B cell (primary cell): ENCODE data around the gene SEZ6L. TPM values are rescaled to one million over a fixed set of nuclear protein-coding genes. Genes with fewer than 3 reads are reported as not detected.

Experiments
- ATAC-seq: fragments of 200-7000 bp; cut with Tn5 transposase; one replicate; pipeline ENCODE4 v1.10.0; 2021; ENCODE audit warnings: low read depth, mild to moderate bottlenecking, moderate number of reproducible peaks, moderate library complexity
- CTCF ChIA-PET: fragments of 350-600 bp; sonication (Branson Sonifier 250); formaldehyde crosslinking; loops from one replicate; lab custom pipeline; 2021; ENCODE audit warnings: antibody characterized with exemption, inconsistent platforms; lab: Charles Lee
- POLR2A ChIA-PET: fragments of 350-600 bp; sonication (Branson Sonifier 250); formaldehyde crosslinking; loops from one replicate; lab custom pipeline; 2021; ENCODE audit warnings: antibody characterized with exemption; lab: Charles Lee
- DNase-seq: peaks from one replicate; pipeline ENCODE4 v3.0.0; 2013
- H2AFZ ChIP-seq: 2 replicates; pipeline ENCODE4 v1.6.1; 2012; ENCODE audit warnings: mild to moderate bottlenecking, low read depth, low read length; ENCODE audit not compliant: insufficient read depth, poor library complexity, severe bottlenecking
- H3K27ac ChIP-seq, 2 donors: 1 replicate in 1 of 2; 2 replicates in 1 of 2; pipeline ENCODE4 v1.5.1; 2012 to 2013; ENCODE audit warnings: low read length in 2 of 2, mild to moderate bottlenecking in 2 of 2, moderate library complexity in 1 of 2
- H3K27me3 ChIP-seq, 4 experiments: fragments of 200-600 bp in 1 of 4; sonication (generic) in 1 of 4; replicated peaks in 1 of 4; 1 replicate in 2 of 4; 2 replicates in 2 of 4; pipeline versions ENCODE4 v1.6.1 to v1.7.0; 2013 to 2016; ENCODE audit warnings: low read length in 3 of 4, mild to moderate bottlenecking in 2 of 4, mixed read lengths in 1 of 4, moderate library complexity in 1 of 4; ENCODE audit not compliant: insufficient read depth in 4 of 4, control insufficient read depth in 3 of 4; ENCODE audit errors: control extremely low read depth in 1 of 4
- H3K36me3 ChIP-seq, 2 experiments: replicated peaks in 1 of 2; 1 replicate in 1 of 2; 2 replicates in 1 of 2; pipeline versions ENCODE4 v1.6.1 to v1.7.1; 2013; ENCODE audit warnings: low read length in 1 of 2; ENCODE audit not compliant: insufficient read depth in 2 of 2, control insufficient read depth in 1 of 2; ENCODE audit errors: control extremely low read depth in 1 of 2, extremely low read depth in 1 of 2
- H3K4me1 ChIP-seq, 2 donors: fragments of 200-600 bp in 1 of 2; sonication (generic) in 1 of 2; 1 replicate in 1 of 2; 2 replicates in 1 of 2; pipeline versions ENCODE4 v1.5.1 to v1.6.1; 2013 to 2017; ENCODE audit warnings: low read length in 2 of 2; ENCODE audit not compliant: control insufficient read depth in 2 of 2, insufficient read depth in 2 of 2
- H3K4me2 ChIP-seq: replicated peaks from 2 replicates; pipeline ENCODE3; 2012; ENCODE audit warnings: mild to moderate bottlenecking, low read depth, low read length; ENCODE audit not compliant: poor library complexity, severe bottlenecking
- H3K4me3 ChIP-seq, 5 experiments: fragments of 200-600 bp in 1 of 5; sonication (generic) in 1 of 5; 1 replicate in 3 of 5; 2 replicates in 2 of 5; pipeline versions ENCODE4 v1.5.1 to v1.7.0; 2011 to 2016; ENCODE audit warnings: low read length in 4 of 5, mild to moderate bottlenecking in 4 of 5, low read depth in 2 of 5, control low read depth in 1 of 5, moderate library complexity in 1 of 5; ENCODE audit not compliant: insufficient read depth in 1 of 5; ENCODE audit errors: control extremely low read depth in 1 of 5, extremely low read depth in 1 of 5
- H3K79me2 ChIP-seq: fragments of 200-600 bp; sonication (generic); one replicate; pipeline ENCODE4 v1.6.0; 2016; ENCODE audit warnings: low read length; ENCODE audit not compliant: control insufficient read depth, insufficient read depth
- H3K9ac ChIP-seq: fragments of 200-600 bp; sonication (generic); 2 replicates; pipeline ENCODE4 v1.6.1; 2017; ENCODE audit warnings: mild to moderate bottlenecking, low read length, moderate library complexity
- H3K9me3 ChIP-seq, 3 donors: one replicate each; pipeline versions ENCODE4 v1.6.1 to v1.7.1; 2013; ENCODE audit warnings: low read length in 2 of 3; ENCODE audit not compliant: control insufficient read depth in 2 of 3, insufficient read depth in 1 of 3; ENCODE audit errors: control extremely low read depth in 1 of 3
- H4K20me1 ChIP-seq: 2 replicates; pipeline ENCODE4 v1.6.0; 2012; ENCODE audit warnings: mild to moderate bottlenecking, low read length; ENCODE audit not compliant: insufficient read depth, control insufficient read depth, poor library complexity, severe bottlenecking
- H3K27ac Mint-ChIP-seq: one replicate; pipeline ENCODE4 v1.8.0; 2021; ENCODE audit warnings: mixed read lengths
- H3K27me3 Mint-ChIP-seq: one replicate; pipeline ENCODE4 v1.8.0; 2021; ENCODE audit warnings: mixed read lengths
- H3K4me1 Mint-ChIP-seq: one replicate; pipeline ENCODE4 v1.8.0; 2021; ENCODE audit warnings: mixed read lengths
- H3K4me3 Mint-ChIP-seq: one replicate; pipeline ENCODE4 v1.8.0; 2021; ENCODE audit warnings: mixed read lengths
- H3K9me3 Mint-ChIP-seq: one replicate; pipeline ENCODE4 v1.8.0; 2022; ENCODE audit warnings: mixed read lengths; ENCODE audit not compliant: insufficient read depth
- CTCF ChIP-seq: fragments of 200-600 bp; IDR thresholded peaks from one replicate; pipeline ENCODE4 v1.8.0; 2022; ENCODE audit warnings: antibody characterized with exemption, mild to moderate bottlenecking
- EZH2 ChIP-seq: IDR thresholded peaks from 2 replicates; pipeline ENCODE4 v1.6.1; 2012; ENCODE audit warnings: borderline replicate concordance, low read depth, mild to moderate bottlenecking, moderate library complexity, low read length; ENCODE audit not compliant: insufficient read depth, poor library complexity, severe bottlenecking
- WGBS: methylation state at CpG from one replicate; pipeline ENCODE4 v1.1.5; 2013; ENCODE audit warnings: missing lambda C conversion rate; ENCODE audit not compliant: insufficient coverage; 5-methylcytosine and 5-hydroxymethylcytosine counted together
- intact Hi-C: fragments of 100-400 bp; cut with micrococcal nuclease; formaldehyde crosslinking; loops from one replicate; pipeline ENCODE4 v1.10.0; 2022
- polyA plus RNA-seq: library from polyadenylated mRNA; depleted of rRNA; stranded (reverse); fragments of >200 nt; gene quantifications from 2 replicates; pipeline ENCODE4 v1.2.3, GENCODE V29; 2012
- total RNA-seq, 2 donors: library from RNA; stranded (reverse); fragments of 120-200 nt in 1 of 2; gene quantifications; 1 replicate in 1 of 2; 2 replicates in 1 of 2; pipeline versions ENCODE4 v1.2.3 to v1.2.4, GENCODE V29; 2013 to 2022

Gene SEZ6L
- total and polyA plus RNA-seq, 2 donors (not counting 1 experiment from before 2014, with no cell fraction given): 0.04 TPM; not detected in 1

GRCh38 chr22:26174280-26174679, 5.0 kb downstream of the SEZ6L start:
- H3K27me3 Mint-ChIP-seq: peaks cover 63% of the 10 kb centered on the region
- Histone ChIP-seq H3K4me1 (peaks cover 10% of the 10 kb centered on the region in 2 donors), H4K20me1 (no peaks in the 10 kb centered on the region), H3K27me3 (peaks cover 0 to 31% (median 22%) of the 10 kb centered on the region in 4 experiments), H3K4me3 (no peak overlapping the region), H2AFZ (no peak overlapping the region), H3K79me2 (no peaks in the 10 kb centered on the region), H3K36me3 (no peaks in the 10 kb centered on the region), H3K9me3 (peaks cover 0 to 14% (median 0%) of the 10 kb centered on the region in 3 donors), H3K27ac (no peak overlapping the region), H3K9ac (no peak overlapping the region), H3K4me2 (no peak overlapping the region)
- intact Hi-C loops: no loop called here
- no peak overlapping the region for H3K27ac Mint-ChIP-seq
- peaks cover 2% of the 10 kb centered on the region for H3K9me3 Mint-ChIP-seq
- ATAC-seq (no peak), DNase-seq (no peak)
- H3K4me1 Mint-ChIP-seq: peaks cover 6% of the 10 kb centered on the region
- WGBS: 58% methylated on average over 9 of the region's 12 CpGs
- CTCF ChIA-PET: no interaction called here
- TF ChIP-seq CTCF (no peak), EZH2 (no peak)
- POLR2A ChIA-PET: no interaction called here
- H3K4me3 Mint-ChIP-seq: no peak overlapping the region

GRCh38 chr22:26182723-26183122, 13.5 kb downstream of the SEZ6L start:
- no peak for DNase-seq
- ChIA-PET CTCF (interaction anchor here (3.5 kb wide), 1 partner anchor 11 kb away, joined by 13 read pairs; no protein-coding TSS in a partner anchor), POLR2A (no interaction called here)
- intact Hi-C loops: no loop called here
- H3K79me2 ChIP-seq: no peaks in the 10 kb centered on the region
- Mint-ChIP-seq H3K27ac (no peak overlapping the region), H3K27me3 (peaks cover 28% of the 10 kb centered on the region), H3K4me3 (no peak overlapping the region), H3K4me1 (no peaks in the 10 kb centered on the region), H3K9me3 (no peaks in the 10 kb centered on the region)
- no peaks in the 10 kb centered on the region for H3K36me3 ChIP-seq
- no peak overlapping the region for H2AFZ ChIP-seq
- WGBS: 52% methylated on average over 3 of the region's 3 CpGs
- H3K27me3 ChIP-seq: peaks cover 0 to 3% (median 3%) of the 10 kb centered on the region in 4 experiments
- no peak overlapping the region for H3K27ac ChIP-seq
- peaks cover 0 to 7% (median 6%) of the 10 kb centered on the region in 3 donors for H3K9me3 ChIP-seq
- no peaks in the 10 kb centered on the region for H3K4me1 ChIP-seq
- H3K9ac ChIP-seq: no peak overlapping the region
- TF ChIP-seq CTCF (no peak), EZH2 (no peak)
- no peak for ATAC-seq
- no peak overlapping the region for H3K4me3 ChIP-seq
- H3K4me2 ChIP-seq: no peak overlapping the region
- no peaks in the 10 kb centered on the region for H4K20me1 ChIP-seq
